ENCODE data around the gene PXDN.
A peak's percentile ranks its signal among the peaks of the same experiment; 100 is the strongest.

PXDN gene

GRCh38 chr2:1660656-1661640 is 83.4 kb downstream of the PXDN start:
- Histone ChIP-seq H3K27ac (no peak overlapping the region), H3K36me3 (peaks cover 71 to 100% (median 97%) of the 10 kb centered on the region in 11 experiments)

GRCh38 chr2:1659951-1660565 is 84.3 kb downstream of the PXDN start:
- H3K9ac ChIP-seq = no peak overlapping the region
- H3K4me1 ChIP-seq = no peaks in the 10 kb centered on the region
- no peak for TF ChIP-seq Cebpa-rat (IDR thresholded peaks at IDR 0.05)
- no peak overlapping the region for H3K4me3 ChIP-seq
- peaks cover under 1 to 82% (median 53%) of the 10 kb centered on the region in 11 experiments; a peak in 19 of 22 replicates for H4K20me1 ChIP-seq
- peaks cover 63 to 100% (median 96%) of the 10 kb centered on the region in 11 experiments for H3K36me3 ChIP-seq
- H3K27ac ChIP-seq = no peak overlapping the region
- H3K9me3 ChIP-seq (replicated peaks in 1 of 11) = no peaks in the 10 kb centered on the region
- H3K27me3 ChIP-seq = no peaks in the 10 kb centered on the region
- no peak overlapping the region for H3K4me2 ChIP-seq

More at GRCh38 chr2:1660656-1661640, 83.4 kb downstream of the PXDN start:
- Histone ChIP-seq H3K27me3 (no peaks in the 10 kb centered on the region), H3K9ac (no peak overlapping the region), H3K4me3 (no peak overlapping the region), H3K9me3 (replicated peaks in 1 of 11) (no peaks in the 10 kb centered on the region), H3K4me1 (no peaks in the 10 kb centered on the region), H3K4me2 (no peak overlapping the region), H4K20me1 (peaks cover 3 to 86% (median 52%) of the 10 kb centered on the region in 11 experiments; a peak in 19 of 22 replicates)
- TF ChIP-seq Cebpa-rat (IDR thresholded peaks at IDR 0.05) = no peak

GRCh38 chr2:1658394-1659151 is 85.7 kb downstream of the PXDN start:
- Histone ChIP-seq H3K36me3 (peaks cover 63 to 100% (median 94%) of the 10 kb centered on the region in 11 experiments), H3K4me1 (no peaks in the 10 kb centered on the region)

GRCh38 chr2:1656961-1657841 is 87.1 kb downstream of the PXDN start:
- Histone ChIP-seq H4K20me1 (peaks cover 0 to 77% (median 47%) of the 10 kb centered on the region in 11 experiments; a peak in 19 of 22 replicates), H3K27ac (peak overlapping the region in 1 of 11 experiments; percentile 17; a peak in 4 of 22 replicates), H3K9ac (peak overlapping the region in 1 of 11 experiments; percentile 21; a peak in 2 of 22 replicates), H3K4me1 (no peaks in the 10 kb centered on the region), H3K9me3 (replicated peaks in 1 of 11) (no peaks in the 10 kb centered on the region), H3K27me3 (no peaks in the 10 kb centered on the region), H3K4me3 (no peak overlapping the region), H3K36me3 (peaks cover 63 to 100% (median 94%) of the 10 kb centered on the region in 11 experiments), H3K4me2 (no peak overlapping the region)
- TF ChIP-seq Cebpa-rat (IDR thresholded peaks at IDR 0.05) = no peak

More at GRCh38 chr2:1658394-1659151, 85.7 kb downstream of the PXDN start:
- TF ChIP-seq Cebpa-rat (IDR thresholded peaks at IDR 0.05) = no peak
- Histone ChIP-seq H3K27me3 (no peaks in the 10 kb centered on the region), H3K27ac (no peak overlapping the region), H3K9me3 (replicated peaks in 1 of 11) (no peaks in the 10 kb centered on the region), H4K20me1 (peaks cover 0 to 78% (median 56%) of the 10 kb centered on the region in 11 experiments; a peak in 19 of 22 replicates), H3K4me2 (no peak overlapping the region), H3K9ac (no peak overlapping the region), H3K4me3 (no peak overlapping the region)

GRCh38 chr2:1656326-1656960 is 87.9 kb downstream of the PXDN start:
- H3K9ac ChIP-seq = peak overlapping the region in 1 of 11 experiments; percentile 21; a peak in 2 of 22 replicates
- no peaks in the 10 kb centered on the region for H3K27me3 ChIP-seq
- H4K20me1 ChIP-seq = peaks cover 0 to 77% (median 45%) of the 10 kb centered on the region in 11 experiments; a peak in 19 of 22 replicates
- H3K9me3 ChIP-seq (replicated peaks in 1 of 11) = no peaks in the 10 kb centered on the region
- peak overlapping the region in 1 of 11 experiments; percentile 17; a peak in 2 of 22 replicates for H3K27ac ChIP-seq
- no peak overlapping the region for H3K4me3 ChIP-seq
- H3K36me3 ChIP-seq = peaks cover 63 to 100% (median 94%) of the 10 kb centered on the region in 11 experiments
- H3K4me2 ChIP-seq = no peak overlapping the region
- no peak for TF ChIP-seq Cebpa-rat (IDR thresholded peaks at IDR 0.05)
- H3K4me1 ChIP-seq = no peaks in the 10 kb centered on the region

DNA sequence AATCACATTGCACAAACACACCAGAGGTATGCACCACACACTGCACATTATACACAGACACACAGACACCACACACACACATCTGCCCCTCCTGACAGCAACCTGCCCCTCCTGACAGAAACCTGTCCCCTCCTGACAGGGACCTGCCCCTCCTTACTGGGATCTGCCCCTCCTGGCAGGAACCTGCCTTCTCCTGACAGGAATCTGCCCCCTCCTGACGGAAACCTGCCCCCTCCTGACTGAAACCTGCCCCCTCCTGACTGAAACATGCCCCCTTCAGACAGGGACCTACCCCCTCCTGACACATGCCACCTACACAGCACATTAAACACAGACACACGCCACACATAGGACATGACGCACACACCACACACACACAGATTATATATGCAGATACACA is 88.9 kb downstream of the PXDN start:
- Histone ChIP-seq H3K27ac (no peak overlapping the region), H3K9ac (no peak overlapping the region)

GRCh38 chr2:1654696-1655374 is 89.5 kb downstream of the PXDN start:
- peaks cover 63 to 100% (median 94%) of the 10 kb centered on the region in 11 experiments for H3K36me3 ChIP-seq
- no peaks in the 10 kb centered on the region for H3K4me1 ChIP-seq
- H3K9me3 ChIP-seq (replicated peaks in 1 of 11) = no peaks in the 10 kb centered on the region
- no peak overlapping the region for H3K4me2 ChIP-seq
- no peaks in the 10 kb centered on the region for H3K27me3 ChIP-seq
- H3K9ac ChIP-seq = no peak overlapping the region
- no peak overlapping the region for H3K27ac ChIP-seq
- no peak overlapping the region for H3K4me3 ChIP-seq
- TF ChIP-seq Cebpa-rat (IDR thresholded peaks at IDR 0.05) = no peak
- peaks cover 0 to 77% (median 61%) of the 10 kb centered on the region in 11 experiments; a peak in 19 of 22 replicates for H4K20me1 ChIP-seq

More for the DNA sequence above, 88.9 kb downstream of the PXDN start:
- H3K4me1 ChIP-seq = no peaks in the 10 kb centered on the region
- H3K9me3 ChIP-seq (replicated peaks in 1 of 11) = no peaks in the 10 kb centered on the region
- peaks cover 63 to 100% (median 94%) of the 10 kb centered on the region in 11 experiments for H3K36me3 ChIP-seq
- no peak for TF ChIP-seq Cebpa-rat (IDR thresholded peaks at IDR 0.05)
- no peak overlapping the region for H3K4me3 ChIP-seq
- peaks cover 0 to 77% (median 55%) of the 10 kb centered on the region in 11 experiments; a peak in 19 of 22 replicates for H4K20me1 ChIP-seq
- H3K4me2 ChIP-seq = no peak overlapping the region
- H3K27me3 ChIP-seq = no peaks in the 10 kb centered on the region

All from BLaER1 treated with 17β-estradiol and CSF1 and Interleukin-3, amounts not matched to agents 10 nM and 100 nM (cell line).